Duodenal mucosa (tissue), 2 donors: ENCODE measurements around the gene CDH18.

Experiments used
- H3K27ac ChIP-seq: one replicate; pipeline ENCODE4 v1.7.0; 2013; ENCODE audit warnings: low read depth, low read length
- H3K27me3 ChIP-seq, 2 donors: one replicate each; pipeline ENCODE4 v1.7.0; 2013; ENCODE audit warnings: low read length in 2 of 2, control low read depth in 1 of 2; ENCODE audit not compliant: insufficient read depth in 2 of 2, control insufficient read depth in 1 of 2
- H3K36me3 ChIP-seq, 2 donors: one replicate each; pipeline ENCODE4 v1.7.0; 2013; ENCODE audit warnings: low read length in 2 of 2, control low read depth in 1 of 2; ENCODE audit not compliant: insufficient read depth in 2 of 2, control insufficient read depth in 1 of 2
- H3K4me1 ChIP-seq, 2 donors: one replicate each; pipeline ENCODE4 v1.7.0; 2013; ENCODE audit warnings: low read length in 2 of 2, control low read depth in 1 of 2; ENCODE audit not compliant: insufficient read depth in 2 of 2, control insufficient read depth in 1 of 2
- H3K4me3 ChIP-seq, 2 donors: one replicate each; pipeline ENCODE4 v1.7.0; 2013; ENCODE audit warnings: low read length in 2 of 2, low read depth in 1 of 2
- H3K9ac ChIP-seq, 2 donors: one replicate each; pipeline ENCODE4 v1.7.0; 2013; ENCODE audit warnings: low read length in 2 of 2, low read depth in 1 of 2
- H3K9me3 ChIP-seq, 2 donors: one replicate each; pipeline ENCODE4 v1.7.0; 2013; ENCODE audit warnings: low read length in 2 of 2, control low read depth in 1 of 2; ENCODE audit not compliant: control insufficient read depth in 1 of 2

The CDH18 gene

DNA sequence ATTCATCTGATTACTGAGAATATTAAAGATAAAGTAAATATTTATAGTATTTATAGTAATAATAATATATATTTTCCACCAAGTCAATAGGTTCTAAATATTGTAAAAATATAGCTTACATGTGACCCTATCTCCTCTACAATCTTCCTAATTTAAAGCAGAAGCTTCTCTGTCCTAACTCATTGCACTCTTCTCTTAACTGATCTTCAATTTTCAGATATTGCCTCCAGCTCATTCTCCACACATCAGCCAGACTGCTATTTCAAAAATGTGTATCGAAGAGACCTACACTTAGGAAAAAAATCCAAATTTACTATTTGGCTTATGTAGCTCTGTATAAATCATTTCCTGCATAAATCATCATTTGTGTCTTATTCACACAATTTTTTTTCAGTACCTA is 47.8 kb downstream of the CDH18 start:
- H3K9me3 ChIP-seq, result peaks cover 16 to 21% of the 10 kb centered on the region in 2 donors
- H3K4me3 ChIP-seq, result no peak overlapping the region
- H3K27ac ChIP-seq, result no peak overlapping the region

DNA sequence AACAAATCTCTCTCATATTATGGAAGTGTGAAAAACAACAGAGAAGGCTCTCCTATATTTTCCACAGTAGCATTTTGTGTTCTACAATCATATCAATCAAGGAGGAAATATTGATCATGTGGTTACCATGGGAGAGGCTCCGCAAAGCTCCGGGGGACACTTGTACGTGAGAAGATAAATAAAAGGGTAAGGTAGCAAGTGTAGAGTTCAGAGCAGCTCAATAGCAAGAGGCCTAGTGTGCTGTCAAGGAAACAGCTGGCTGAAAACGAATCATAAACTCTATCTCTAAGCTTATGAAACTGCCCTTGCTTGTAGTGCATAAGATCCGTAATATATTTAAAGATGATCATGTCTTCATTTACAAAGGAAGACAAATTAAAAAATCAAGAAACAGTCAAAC is 57.5 kb downstream of the CDH18 start:
- H3K36me3 ChIP-seq, result no peaks in the 10 kb centered on the region

More for the DNA sequence above, 47.8 kb downstream of the CDH18 start:
- Histone ChIP-seq H3K27me3 (no peaks in the 10 kb centered on the region), H3K9ac (no peak overlapping the region), H3K4me1 (no peaks in the 10 kb centered on the region), H3K36me3 (no peaks in the 10 kb centered on the region)

DNA sequence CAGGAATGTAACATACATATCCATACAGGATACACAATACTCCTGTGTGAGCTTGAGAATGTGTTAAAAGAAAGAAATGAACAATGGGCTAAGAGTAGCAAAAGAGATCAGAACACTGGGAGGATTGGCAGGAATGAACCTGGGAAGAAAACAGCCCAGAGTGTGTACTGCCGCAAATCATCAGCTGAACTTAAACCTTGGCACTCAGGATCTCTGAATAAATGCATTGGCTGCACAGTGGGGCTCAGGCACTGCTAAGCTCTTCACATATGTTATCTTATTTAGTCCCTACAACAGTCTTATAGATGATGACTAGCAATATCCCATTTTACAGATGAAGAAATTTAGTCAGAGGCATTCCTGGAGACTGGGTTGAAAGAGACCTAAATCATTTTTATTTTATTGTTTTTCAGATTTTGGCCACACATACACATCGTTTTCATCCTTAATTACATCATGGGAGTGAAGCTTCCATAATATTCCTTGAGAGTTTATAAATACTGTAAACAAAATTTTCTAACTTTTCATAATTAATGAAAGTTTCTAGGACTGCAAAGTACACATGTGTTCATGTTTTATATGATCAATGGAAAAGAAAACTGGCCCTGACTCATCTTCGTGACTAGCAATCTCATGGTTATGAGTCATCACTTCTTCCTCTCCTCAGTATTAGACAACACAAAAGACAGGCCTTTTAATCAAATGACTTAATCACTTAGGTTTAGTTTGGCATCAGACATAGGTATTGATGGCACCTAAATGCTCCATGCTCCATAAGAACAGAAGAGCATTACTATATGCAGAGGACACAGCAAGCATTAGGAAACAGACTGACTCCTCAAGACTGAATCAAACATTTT is 59.2 kb downstream of the CDH18 start:
- Histone ChIP-seq H3K4me3 (no peak overlapping the region), H3K9ac (no peak overlapping the region), H3K9me3 (peaks cover 0 to 3% of the 10 kb centered on the region in 2 donors), H3K4me1 (no peaks in the 10 kb centered on the region), H3K27me3 (no peaks in the 10 kb centered on the region), H3K27ac (no peak overlapping the region), H3K36me3 (no peaks in the 10 kb centered on the region)

More for the DNA sequence above, 57.5 kb downstream of the CDH18 start:
- no peak overlapping the region for H3K4me3 ChIP-seq
- H3K27me3 ChIP-seq, result no peaks in the 10 kb centered on the region
- no peak overlapping the region for H3K9ac ChIP-seq
- H3K9me3 ChIP-seq, result peaks cover 0 to 3% of the 10 kb centered on the region in 2 donors
- no peaks in the 10 kb centered on the region for H3K4me1 ChIP-seq
- no peak overlapping the region for H3K27ac ChIP-seq

DNA sequence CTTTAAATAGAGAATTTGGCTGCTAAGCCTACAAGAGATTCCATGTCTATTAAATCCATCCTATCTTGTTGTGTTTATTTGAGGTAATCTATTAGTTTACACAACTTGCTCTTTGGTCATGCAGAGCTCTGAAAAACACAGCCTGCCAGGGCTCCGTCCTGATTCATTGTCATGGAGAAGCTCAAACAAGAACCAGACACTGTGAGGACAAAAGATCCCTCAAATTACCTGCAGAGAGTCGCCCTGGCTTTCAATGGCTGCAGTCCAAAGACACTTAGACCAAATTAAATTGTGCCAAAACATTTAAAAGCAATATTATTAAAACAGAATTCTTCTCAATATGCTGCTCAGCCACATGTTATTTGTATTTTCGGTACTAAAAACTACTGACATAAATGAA is 60.1 kb downstream of the CDH18 start:
- no peak overlapping the region for H3K4me3 ChIP-seq
- H3K27ac ChIP-seq, result no peak overlapping the region
- H3K27me3 ChIP-seq, result no peaks in the 10 kb centered on the region
- peaks cover 0 to 3% of the 10 kb centered on the region in 2 donors for H3K9me3 ChIP-seq
- no peak overlapping the region for H3K9ac ChIP-seq
- H3K4me1 ChIP-seq, result no peaks in the 10 kb centered on the region
- H3K36me3 ChIP-seq, result no peaks in the 10 kb centered on the region

DNA sequence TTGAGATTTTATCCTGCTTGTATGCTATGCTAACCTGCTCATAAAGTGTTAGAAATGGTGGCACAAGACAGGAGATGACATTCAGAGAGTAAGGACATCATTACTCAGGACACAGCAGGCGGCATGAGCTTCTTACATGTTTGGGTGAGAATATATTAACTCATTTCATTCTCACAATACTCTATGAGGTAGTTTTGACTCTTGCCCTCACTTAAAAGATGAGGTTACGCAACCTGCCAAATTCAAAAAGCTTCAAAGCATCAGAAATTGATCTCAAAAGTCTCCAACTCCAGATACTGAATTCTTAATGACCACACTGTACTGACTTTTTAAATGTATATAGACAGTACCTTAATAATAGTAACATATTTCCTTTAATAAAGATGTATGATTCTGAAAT is 60.8 kb downstream of the CDH18 start:
- no peak overlapping the region for H3K27ac ChIP-seq

DNA sequence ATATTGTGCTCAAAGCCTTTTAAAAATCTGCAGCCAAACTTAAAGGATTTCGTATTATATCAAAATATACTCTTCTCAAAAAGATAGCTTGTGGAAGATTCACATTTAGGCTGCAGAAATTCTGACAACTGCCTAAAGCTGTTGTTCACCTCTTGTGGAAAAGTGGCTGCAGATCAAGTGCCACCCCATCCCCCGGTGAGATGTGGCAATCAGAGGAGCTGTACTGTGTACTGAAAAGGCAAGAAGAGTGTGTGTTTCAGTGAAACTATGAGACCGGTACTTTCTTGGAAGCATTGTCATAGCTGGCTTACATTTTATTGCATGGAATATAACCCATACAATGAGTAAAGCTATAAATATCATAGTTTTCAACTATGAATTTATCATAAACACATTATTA is 64.3 kb downstream of the CDH18 start:
- no peaks in the 10 kb centered on the region for H3K4me1 ChIP-seq
- no peaks in the 10 kb centered on the region for H3K36me3 ChIP-seq
- H3K27ac ChIP-seq, result no peak overlapping the region
- no peak overlapping the region for H3K9ac ChIP-seq
- H3K27me3 ChIP-seq, result no peaks in the 10 kb centered on the region
- H3K9me3 ChIP-seq, result no peaks in the 10 kb centered on the region
- no peak overlapping the region for H3K4me3 ChIP-seq

More for the DNA sequence above, 60.8 kb downstream of the CDH18 start:
- Histone ChIP-seq H3K4me3 (no peak overlapping the region), H3K4me1 (no peaks in the 10 kb centered on the region), H3K36me3 (no peaks in the 10 kb centered on the region), H3K9ac (no peak overlapping the region), H3K27me3 (no peaks in the 10 kb centered on the region), H3K9me3 (no peaks in the 10 kb centered on the region)

DNA sequence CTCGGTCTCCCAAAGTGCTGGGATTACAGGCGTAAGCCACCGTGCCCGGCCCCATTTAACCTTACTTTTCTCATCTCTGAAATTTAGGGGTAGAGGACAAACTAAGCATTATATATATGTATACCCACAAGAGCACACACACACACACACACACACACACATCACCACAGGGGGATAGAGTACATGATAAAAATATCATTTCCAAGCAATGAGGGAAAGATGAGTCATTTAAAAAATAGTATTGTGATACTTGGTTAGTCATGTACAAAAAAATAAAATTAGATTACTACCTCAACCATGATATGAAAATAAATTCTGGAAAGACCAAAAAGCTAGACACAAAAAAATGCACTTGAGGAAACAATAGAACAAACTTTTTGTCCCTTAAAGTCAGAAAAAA is 67.2 kb downstream of the CDH18 start:
- Histone ChIP-seq H3K27me3 (no peaks in the 10 kb centered on the region), H3K4me1 (no peaks in the 10 kb centered on the region), H3K27ac (no peak overlapping the region), H3K9me3 (peaks cover 0 to 6% of the 10 kb centered on the region in 2 donors), H3K36me3 (no peaks in the 10 kb centered on the region), H3K4me3 (no peak overlapping the region), H3K9ac (no peak overlapping the region)

DNA sequence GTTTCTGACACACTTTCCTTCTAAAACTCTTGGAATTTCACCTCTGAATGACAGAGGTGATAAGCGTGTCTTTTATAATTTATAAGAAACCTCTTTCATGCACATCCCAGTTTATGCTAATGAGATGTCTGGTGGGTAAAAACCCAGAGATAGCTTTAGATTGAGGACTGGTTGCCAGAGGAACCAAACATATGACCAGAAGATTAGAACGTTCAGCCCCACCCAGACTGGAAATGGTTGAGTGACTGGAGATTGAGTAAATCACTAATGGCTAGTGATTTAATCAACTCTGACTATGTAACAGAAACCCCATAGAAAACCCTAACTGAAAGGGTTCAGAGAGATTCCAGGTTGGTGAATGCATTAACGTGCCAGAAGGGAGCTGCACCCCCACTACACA is 69.2 kb downstream of the CDH18 start:
- H3K4me3 ChIP-seq, result no peak overlapping the region
- H3K27me3 ChIP-seq, result no peaks in the 10 kb centered on the region
- H3K9ac ChIP-seq, result no peak overlapping the region
- no peak overlapping the region for H3K27ac ChIP-seq
- no peaks in the 10 kb centered on the region for H3K4me1 ChIP-seq
- peaks cover 0 to 6% of the 10 kb centered on the region in 2 donors for H3K9me3 ChIP-seq
- H3K36me3 ChIP-seq, result no peaks in the 10 kb centered on the region

DNA sequence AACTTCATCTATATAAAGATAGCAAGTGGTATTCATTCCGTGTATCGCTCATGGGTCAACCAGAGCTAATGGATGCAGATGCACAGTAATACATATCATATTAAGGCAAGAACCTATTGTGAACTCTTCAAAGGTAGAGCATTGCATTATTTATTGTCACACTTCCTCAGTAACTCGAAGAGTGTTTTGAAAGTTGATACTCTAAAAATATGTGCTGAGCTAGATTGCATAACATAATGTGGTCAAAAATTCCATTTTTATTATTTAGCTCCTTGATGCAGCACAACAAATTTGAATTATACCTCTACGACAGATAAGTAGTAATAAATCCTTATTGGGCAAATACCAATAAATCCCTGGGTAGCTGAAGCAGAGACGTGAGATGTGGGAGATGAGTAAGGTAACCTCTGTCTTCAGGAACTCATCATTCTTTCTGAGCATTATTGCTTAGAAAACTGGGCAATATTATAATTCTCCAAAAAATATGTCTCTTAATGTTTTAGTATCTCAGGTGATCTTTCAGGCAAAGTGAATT is 70.3 kb downstream of the CDH18 start:
- Histone ChIP-seq H3K4me1 (no peaks in the 10 kb centered on the region), H3K27ac (no peak overlapping the region), H3K4me3 (no peak overlapping the region), H3K36me3 (no peaks in the 10 kb centered on the region), H3K9me3 (peaks cover 0 to 6% of the 10 kb centered on the region in 2 donors), H3K27me3 (no peaks in the 10 kb centered on the region), H3K9ac (no peak overlapping the region)

DNA sequence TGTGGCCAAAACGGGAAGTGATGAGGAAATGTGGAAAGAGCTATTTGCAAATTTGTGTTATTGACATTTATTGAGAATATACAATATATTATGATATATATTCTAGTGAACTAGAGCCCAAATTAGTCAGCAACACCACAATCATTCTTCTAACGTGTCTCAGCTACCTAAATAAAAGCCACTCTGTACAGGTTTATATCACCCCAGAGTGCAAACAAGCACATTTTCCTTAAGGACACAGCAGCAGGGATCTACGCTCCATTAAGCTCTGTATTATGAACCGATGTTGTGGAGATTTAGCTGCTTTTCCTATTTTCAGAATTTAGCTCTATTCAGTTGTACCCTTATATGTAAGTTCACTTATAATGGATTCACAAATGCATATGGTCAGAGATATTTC is 77.9 kb downstream of the CDH18 start:
- no peaks in the 10 kb centered on the region for H3K4me1 ChIP-seq
- no peaks in the 10 kb centered on the region for H3K36me3 ChIP-seq
- H3K9me3 ChIP-seq, result peaks cover 0 to 7% of the 10 kb centered on the region in 2 donors
- no peak overlapping the region for H3K9ac ChIP-seq
- no peak overlapping the region for H3K27ac ChIP-seq
- no peaks in the 10 kb centered on the region for H3K27me3 ChIP-seq
- H3K4me3 ChIP-seq, result no peak overlapping the region
